Right lobe of liver (tissue), 6 donors: Measurements from ENCODE around the gene MACF1. TPM values are rescaled to one million over a fixed set of nuclear protein-coding genes. Genes with fewer than 3 reads are reported as not detected.
A peak's percentile ranks its signal among the peaks of the same experiment; 100 is the strongest.

ENCODE experiments used
- ATAC-seq, 4 donors: fragments of 200-7000 bp; cut with Tn5 transposase; one replicate each; pipeline ENCODE4 v1.9.1; 2020; ENCODE audit warnings: mild to moderate bottlenecking in 4 of 4, moderate library complexity in 4 of 4
- DNase-seq, 3 donors: peaks; one replicate each; pipeline ENCODE4 v3.0.0-alpha.2; 2020
- H3K27ac ChIP-seq, 3 donors: fragments of 200-600 bp; one replicate each; pipeline ENCODE4 v1.8.0; 2022
- H3K27me3 ChIP-seq, 2 donors: fragments of 200-600 bp; one replicate each; pipeline ENCODE4 v1.8.0; 2022
- H3K36me3 ChIP-seq, 4 donors: fragments of 200-600 bp; sonication (generic) in 1 of 4; one replicate each; pipeline versions ENCODE4 v1.5.1 to v1.8.0; 2017 to 2022; ENCODE audit warnings: control low read depth in 1 of 4
- H3K4me1 ChIP-seq, 4 donors: fragments of 200-600 bp; sonication (generic) in 1 of 4; one replicate each; pipeline versions ENCODE4 v1.5.1 to v1.8.0; 2017 to 2022; ENCODE audit warnings: control low read depth in 1 of 4
- H3K4me3 ChIP-seq, 3 donors: fragments of 200-600 bp; one replicate each; pipeline ENCODE4 v1.8.0; 2022
- H3K9me3 ChIP-seq, 4 donors: fragments of 200-600 bp; sonication (generic) in 1 of 4; one replicate each; pipeline versions ENCODE4 v1.5.1 to v1.8.0; 2017 to 2022; ENCODE audit warnings: control low read depth in 1 of 4
- CTCF ChIP-seq, 4 donors: fragments of 200-600 bp in 3 of 4; fragments of 450-650 bp in 1 of 4; IDR thresholded peaks; one replicate each; pipeline versions ENCODE4 v1.5.1 to v1.8.0; 2016 to 2022; ENCODE audit warnings: antibody characterized with exemption in 4 of 4, mild to moderate bottlenecking in 2 of 4
- POLR2A ChIP-seq: fragments of 450-650 bp; IDR thresholded peaks from one replicate; pipeline ENCODE4 v1.6.1; 2017; ENCODE audit warnings: antibody characterized with exemption, mild to moderate bottlenecking
- WGBS: methylation state at CpG from one replicate; pipeline ENCODE4 v1.1.6; 2018; ENCODE audit warnings: low coverage, low lambda C conversion rate; ENCODE audit not compliant: insufficient coverage; ENCODE audit errors: missing lambda C conversion rate; 5-methylcytosine and 5-hydroxymethylcytosine counted together
- intact Hi-C, 2 donors: fragments of 100-400 bp; cut with DNase I; formaldehyde crosslinking; loops; one replicate each; pipeline versions ENCODE4 v1.11.2 to v1.14.1; 2022
- total RNA-seq, 6 experiments: library from RNA; depleted of rRNA in 2 of 6; stranded (reverse); fragments of >200 nt in 2 of 6; fragmentation: NEBNext Ultra II Directional in 3 of 6; extraction: Animal tissue kit (Norgen Biotek cat#: 25700) in 3 of 6; gene quantifications; one replicate each; pipeline versions ENCODE4 v1.1.0 to v1.2.4, GENCODE V29; 2016 to 2023
- donor health status: DM: no; HTN: yes; CAD: no.
- donor health status: DM: no; HTN: no; CAD: no.
- donor health status: DM: no; HTN: no; CAD: no.
- donor health status: DM: no; HTN: yes; CAD: no.
- donor health status: DM: no; HTN: yes; CAD: no.

MACF1 gene
- total RNA-seq, 6 experiments from 2014 or later: 78.4 to 141 (median 100) TPM

GRCh38 chr1:39361446-39361845 is 157.0 kb downstream of the MACF1 start:
- TF ChIP-seq CTCF (IDR thresholded peaks at IDR 0.05) (no peak), POLR2A (no peak)
- Histone ChIP-seq H3K36me3 (peaks cover 26 to 64% (median 44%) of the 10 kb centered on the region in 4 donors), H3K27ac (no peak overlapping the region), H3K27me3 (no peaks in the 10 kb centered on the region), H3K9me3 (no peaks in the 10 kb centered on the region), H3K4me3 (no peak overlapping the region), H3K4me1 (peaks cover 0 to 8% (median 0%) of the 10 kb centered on the region in 4 donors)
- 25% methylated on average over 2 of the region's 5 CpGs for WGBS
- intact Hi-C loops: no loop called here
- ATAC-seq (peak in 1 of 4 donors; percentile 31), DNase-seq (no peak)

GRCh38 chr1:39363267-39363666 is 158.8 kb downstream of the MACF1 start:
- Histone ChIP-seq H3K9me3 (no peaks in the 10 kb centered on the region), H3K4me1 (peaks cover 0 to 5% (median 0%) of the 10 kb centered on the region in 4 donors), H3K4me3 (no peak overlapping the region), H3K36me3 (peaks cover 18 to 56% (median 31%) of the 10 kb centered on the region in 4 donors), H3K27ac (no peak overlapping the region), H3K27me3 (no peaks in the 10 kb centered on the region)
- no peak for TF ChIP-seq CTCF (IDR thresholded peaks at IDR 0.05)
- TF ChIP-seq POLR2A: no peak
- WGBS: 91% methylated on average over 1 of the region's 2 CpGs
- ATAC-seq (no peak), DNase-seq (no peak)
- intact Hi-C loops: no loop called here

GRCh38 chr1:39368045-39368444 is 163.6 kb downstream of the MACF1 start:
- no peak for ATAC-seq
- Histone ChIP-seq H3K27ac (no peak overlapping the region), H3K27me3 (no peaks in the 10 kb centered on the region), H3K4me1 (peaks cover 0 to 17% (median 0%) of the 10 kb centered on the region in 4 donors), H3K9me3 (no peaks in the 10 kb centered on the region), H3K36me3 (peaks cover 0 to 40% (median 4%) of the 10 kb centered on the region in 4 donors), H3K4me3 (no peak overlapping the region)
- TF ChIP-seq POLR2A (no peak), CTCF (IDR thresholded peaks at IDR 0.05) (no peak)
- no peak for DNase-seq
- WGBS: 88% methylated on average over 1 of the region's 1 CpG
- intact Hi-C loops: no loop called here

- WGBS: 86% methylated on average over 4 of the region's 4 CpGs
- H3K9me3 ChIP-seq: no peaks in the 10 kb centered on the region
- no peak overlapping the region for H3K27ac ChIP-seq
- no peak for DNase-seq
- H3K4me3 ChIP-seq: no peak overlapping the region
- no peak for ATAC-seq
- peaks cover 0 to 17% (median 0%) of the 10 kb centered on the region in 4 donors for H3K4me1 ChIP-seq
- intact Hi-C loops: no loop called here
- H3K36me3 ChIP-seq: peaks cover 0 to 42% (median 4%) of the 10 kb centered on the region in 4 donors
- TF ChIP-seq POLR2A: no peak
- no peak for TF ChIP-seq CTCF (IDR thresholded peaks at IDR 0.05)
- H3K27me3 ChIP-seq: no peaks in the 10 kb centered on the region
Measured at GRCh38 chr1:39369565-39369964, 165.1 kb downstream of the MACF1 start.

- H3K27me3 ChIP-seq: no peaks in the 10 kb centered on the region
- peaks cover under 1 to 42% (median 4%) of the 10 kb centered on the region in 4 donors for H3K36me3 ChIP-seq
- intact Hi-C loops: no loop called here
- DNase-seq (no peak), ATAC-seq (peak in 3 of 4 donors; percentile 46 to 72 (median 54))
- TF ChIP-seq CTCF (IDR thresholded peaks at IDR 0.05): no peak
- no peak overlapping the region for H3K27ac ChIP-seq
- H3K9me3 ChIP-seq: no peaks in the 10 kb centered on the region
- H3K4me3 ChIP-seq: no peak overlapping the region
- peaks cover 0 to 17% (median 0%) of the 10 kb centered on the region in 4 donors for H3K4me1 ChIP-seq
- WGBS: 13% methylated on average over 1 of the region's 1 CpG
Measured at GRCh38 chr1:39370602-39371001, 166.1 kb downstream of the MACF1 start.
